Stomach (tissue), 9 donors: ENCODE measurements around the gene OLIG2. TPM values are rescaled to one million over a fixed set of nuclear protein-coding genes. Genes with fewer than 3 reads are reported as not detected.

ENCODE experiments used
- DNase-seq, 2 donors: peaks; one replicate each; pipeline versions ENCODE4 v3.0.0 to v3.0.0-alpha.2; 2013 to 2019
- H3K27ac ChIP-seq, 5 donors: fragments of 200-600 bp in 4 of 5; sonication (generic) in 4 of 5; one replicate each; pipeline ENCODE4 v1.5.1; 2013 to 2019; ENCODE audit warnings: mild to moderate bottlenecking in 1 of 5, moderate library complexity in 1 of 5
- H3K27me3 ChIP-seq, 3 donors: fragments of 200-600 bp; sonication (generic); one replicate each; pipeline ENCODE4 v1.5.1; 2017 to 2019; ENCODE audit warnings: mixed run types in 1 of 3
- H3K36me3 ChIP-seq, 4 donors: fragments of 200-600 bp; sonication (generic); 1 replicate in 3 of 4; 2 replicates in 1 of 4; pipeline ENCODE4 v1.5.1; 2016 to 2019
- H3K4me1 ChIP-seq, 4 donors: fragments of 200-600 bp; sonication (generic); one replicate each; pipeline ENCODE4 v1.5.1; 2016 to 2019
- H3K4me3 ChIP-seq, 4 donors: fragments of 200-600 bp; sonication (generic) in 3 of 4; one replicate each; pipeline ENCODE4 v1.5.1; 2016 to 2019; ENCODE audit warnings: mild to moderate bottlenecking in 1 of 4
- H3K9me3 ChIP-seq, 4 donors: fragments of 200-600 bp; sonication (generic); one replicate each; pipeline ENCODE4 v1.5.1; 2016 to 2019
- EP300 ChIP-seq: sonication (generic); formaldehyde crosslinking; IDR thresholded peaks from one replicate; pipeline ENCODE4 v1.6.1; 2017; ENCODE audit warnings: antibody characterized with exemption
- POLR2A ChIP-seq, 4 donors: fragments of 450-650 bp; IDR thresholded peaks; one replicate each; pipeline ENCODE4 v1.6.1; 2016; ENCODE audit warnings: antibody characterized with exemption in 4 of 4, control low read depth in 2 of 4, mild to moderate bottlenecking in 1 of 4, moderate library complexity in 1 of 4
- POLR2AphosphoS5 ChIP-seq, 3 donors: sonication (generic); formaldehyde crosslinking; IDR thresholded peaks; one replicate each; pipeline ENCODE4 v1.6.1; 2016; ENCODE audit warnings: antibody characterized with exemption in 3 of 3
- WGBS, 5 donors: extraction: QIAGEN DNeasy Blood & Tissue Kit in 3 of 5; methylation state at CpG; one replicate each; pipeline versions ENCODE4 v1.1.5 to v1.1.7; 2013 to 2018; 5-methylcytosine and 5-hydroxymethylcytosine counted together
- intact Hi-C: fragments of 100-400 bp; cut with DNase I; formaldehyde crosslinking; loops from one replicate; pipeline ENCODE4 v1.15.1; 2023; ENCODE audit warnings: low total_unique reads
- polyA plus RNA-seq, 3 donors: library from polyadenylated mRNA; stranded (reverse); fragments of 200-250 nt; gene quantifications; one replicate each; pipeline ENCODE4 v1.2.3, GENCODE V29; 2013
- total RNA-seq, 5 donors: library from RNA; depleted of rRNA; stranded (reverse); fragments of >200 nt; gene quantifications; one replicate each; pipeline versions ENCODE4 v1.1.0 to v1.2.3, GENCODE V29; 2014 to 2016
- TF ChIP-seq, protein P1 (sequence below), 7 experiments: fragments of 450-650 bp in 4 of 7; fragments of 200-600 bp in 3 of 7; sonication (generic) in 3 of 7; IDR thresholded peaks; one replicate each; pipeline ENCODE4 v1.5.1; 2016 to 2019; ENCODE audit warnings: antibody characterized with exemption in 7 of 7, control low read depth in 2 of 7, mild to moderate bottlenecking in 1 of 7
- donor health status: healthy with polysubstance abuse.
- donor health status: Bipolar disorder and iron deficiency.
- donor health status: healthy.

The OLIG2 gene
- total and polyA plus RNA-seq, 8 donors: not detected

DNA sequence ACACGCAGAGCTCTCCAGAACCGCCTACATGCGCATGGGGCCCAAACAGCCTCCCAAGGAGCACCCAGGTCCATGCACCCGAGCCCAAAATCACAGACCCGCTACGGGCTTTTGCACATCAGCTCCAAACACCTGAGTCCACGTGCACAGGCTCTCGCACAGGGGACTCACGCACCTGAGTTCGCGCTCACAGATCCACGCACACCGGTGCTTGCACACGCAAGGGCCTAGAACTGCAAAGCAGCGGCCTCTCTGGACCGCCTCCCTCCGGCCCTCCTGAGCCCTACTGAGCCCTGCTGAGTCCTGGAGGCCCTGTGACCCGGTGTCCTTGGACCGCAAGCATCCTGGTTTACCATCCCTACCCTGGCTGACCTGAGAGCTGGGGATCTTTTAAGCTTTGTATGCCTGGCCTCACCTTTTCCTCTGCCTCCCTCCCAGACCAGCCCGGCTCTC is 8.3 kb downstream of the OLIG2 start:
- Histone ChIP-seq H3K27ac (no peak overlapping the region), H3K4me3 (no peak overlapping the region), H3K36me3 (no peaks in the 10 kb centered on the region), H3K9me3 (no peaks in the 10 kb centered on the region), H3K27me3 (peaks cover 11 to 89% (median 67%) of the 10 kb centered on the region in 3 donors), H3K4me1 (peaks cover 5 to 20% (median 11%) of the 10 kb centered on the region in 4 donors)
- DNase-seq: no peak
- no peak for TF ChIP-seq EP300
- TF ChIP-seq, protein P1, sequence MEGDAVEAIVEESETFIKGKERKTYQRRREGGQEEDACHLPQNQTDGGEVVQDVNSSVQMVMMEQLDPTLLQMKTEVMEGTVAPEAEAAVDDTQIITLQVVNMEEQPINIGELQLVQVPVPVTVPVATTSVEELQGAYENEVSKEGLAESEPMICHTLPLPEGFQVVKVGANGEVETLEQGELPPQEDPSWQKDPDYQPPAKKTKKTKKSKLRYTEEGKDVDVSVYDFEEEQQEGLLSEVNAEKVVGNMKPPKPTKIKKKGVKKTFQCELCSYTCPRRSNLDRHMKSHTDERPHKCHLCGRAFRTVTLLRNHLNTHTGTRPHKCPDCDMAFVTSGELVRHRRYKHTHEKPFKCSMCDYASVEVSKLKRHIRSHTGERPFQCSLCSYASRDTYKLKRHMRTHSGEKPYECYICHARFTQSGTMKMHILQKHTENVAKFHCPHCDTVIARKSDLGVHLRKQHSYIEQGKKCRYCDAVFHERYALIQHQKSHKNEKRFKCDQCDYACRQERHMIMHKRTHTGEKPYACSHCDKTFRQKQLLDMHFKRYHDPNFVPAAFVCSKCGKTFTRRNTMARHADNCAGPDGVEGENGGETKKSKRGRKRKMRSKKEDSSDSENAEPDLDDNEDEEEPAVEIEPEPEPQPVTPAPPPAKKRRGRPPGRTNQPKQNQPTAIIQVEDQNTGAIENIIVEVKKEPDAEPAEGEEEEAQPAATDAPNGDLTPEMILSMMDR (IDR thresholded peaks at IDR 0.05): no peak
- no peak for TF ChIP-seq POLR2AphosphoS5 (IDR thresholded peaks at IDR 0.05)
- TF ChIP-seq POLR2A (IDR thresholded peaks at IDR 0.05): no peak
- intact Hi-C loops: no loop called here
- WGBS, 5 donors: 41 to 46% (median 43%) methylated on average over 6 to 20 of the region's 20 CpGs

DNA sequence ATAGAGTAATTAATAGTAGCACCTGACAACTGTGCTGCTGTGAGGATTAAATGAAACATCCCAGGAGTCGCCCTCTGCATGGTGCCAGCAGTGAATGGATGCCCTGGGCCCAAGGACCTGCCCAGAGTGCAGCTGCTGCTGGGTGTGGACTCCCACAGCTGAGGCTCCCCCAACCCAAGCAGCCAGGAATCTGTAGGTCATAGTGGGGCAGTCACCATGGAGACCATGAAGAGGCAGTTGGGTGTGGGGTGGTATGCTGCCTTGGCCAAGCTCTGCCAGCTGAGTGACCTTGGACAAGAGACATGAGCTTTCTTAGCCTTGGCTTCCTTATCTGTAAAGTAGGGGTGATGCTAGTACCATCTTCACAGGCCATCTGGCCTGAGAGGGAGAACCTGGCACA is 9.4 kb downstream of the OLIG2 start:
- Histone ChIP-seq H3K27ac (no peak overlapping the region), H3K4me1 (peaks cover 0 to 11% (median 5%) of the 10 kb centered on the region in 4 donors), H3K27me3 (peaks cover 6 to 81% (median 55%) of the 10 kb centered on the region in 3 donors), H3K9me3 (no peaks in the 10 kb centered on the region), H3K36me3 (no peaks in the 10 kb centered on the region), H3K4me3 (no peak overlapping the region)
- DNase-seq: no peak
- intact Hi-C loops: no loop called here
- TF ChIP-seq, protein P1 (IDR thresholded peaks at IDR 0.05): no peak
- WGBS, 5 donors: 63 to 87% (median 70%) methylated on average over 1 of the region's 1 CpG

DNA sequence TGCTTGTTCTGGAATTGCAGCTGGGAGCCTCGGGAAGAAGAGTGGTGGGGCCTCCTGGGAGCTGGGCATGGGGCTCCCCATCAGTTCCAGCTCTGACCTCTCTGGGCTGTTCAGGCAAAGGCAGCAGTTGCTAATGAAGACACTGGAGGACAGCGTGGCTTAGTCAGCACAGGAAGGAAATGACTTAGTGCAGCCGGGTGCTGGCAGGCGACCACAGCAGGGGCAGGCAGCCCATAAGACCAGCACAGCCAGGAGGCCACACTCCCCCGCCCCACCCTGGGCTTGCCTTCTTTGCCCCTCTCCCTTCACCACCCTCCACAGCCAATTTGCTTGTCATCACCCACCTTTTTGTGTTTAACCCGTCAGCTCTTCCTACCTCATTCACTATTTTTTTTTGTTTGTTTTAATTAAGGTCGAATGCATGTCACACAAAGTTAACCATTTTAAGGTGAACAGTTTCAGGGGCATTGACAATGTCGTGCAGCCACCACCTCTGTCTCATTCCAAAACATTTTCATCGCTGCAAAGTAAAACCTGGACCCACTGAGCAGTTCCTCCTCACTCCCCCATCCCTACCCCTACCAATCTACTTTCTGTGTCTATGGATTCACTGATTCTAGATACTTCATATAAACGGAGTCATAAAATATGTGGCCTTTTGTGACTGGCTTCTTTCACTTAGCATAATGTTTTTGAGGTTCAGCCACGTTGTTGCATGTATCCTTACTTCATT is 10.9 kb downstream of the OLIG2 start:
- Histone ChIP-seq H3K27ac (no peak overlapping the region), H3K9me3 (no peaks in the 10 kb centered on the region), H3K36me3 (no peaks in the 10 kb centered on the region), H3K4me3 (no peak overlapping the region), H3K4me1 (peaks cover 0 to 11% (median 5%) of the 10 kb centered on the region in 4 donors), H3K27me3 (peaks cover 6 to 81% (median 45%) of the 10 kb centered on the region in 3 donors)
- TF ChIP-seq EP300 (no peak), POLR2A (IDR thresholded peaks at IDR 0.05) (no peak), POLR2AphosphoS5 (IDR thresholded peaks at IDR 0.05) (no peak)
- TF ChIP-seq, protein P1 (IDR thresholded peaks at IDR 0.05): no peak
- WGBS, 5 donors: 24 to 30% (median 27%) methylated on average over 11 of the region's 11 CpGs
- intact Hi-C loops: no loop called here
- DNase-seq: peak; percentile 32 to 37

DNA sequence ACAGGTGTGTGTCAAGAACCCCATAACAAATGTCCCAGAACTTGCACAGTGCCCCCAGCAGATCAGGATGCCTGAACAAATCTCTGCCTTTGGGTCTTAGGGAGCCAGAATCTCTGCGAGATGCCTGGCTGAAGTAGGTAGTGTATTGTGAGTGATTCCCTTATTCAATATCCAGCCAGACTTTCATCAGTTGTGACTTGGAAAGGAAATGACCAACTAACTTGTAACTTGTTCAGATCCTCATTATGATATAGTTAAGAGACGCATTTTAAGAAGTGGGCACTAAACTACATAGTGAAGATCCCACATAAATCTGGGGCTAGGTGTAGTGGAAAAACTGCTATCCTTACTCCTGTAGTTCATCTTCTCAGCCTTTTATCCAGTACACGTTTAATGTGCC is 11.8 kb downstream of the OLIG2 start:
- no peaks in the 10 kb centered on the region for H3K9me3 ChIP-seq
- DNase-seq: no peak
- 70 to 83% (median 75%) methylated on average over 3 of the region's 3 CpGs for WGBS, 5 donors
- peaks cover 6 to 81% (median 40%) of the 10 kb centered on the region in 3 donors for H3K27me3 ChIP-seq
- no peak overlapping the region for H3K4me3 ChIP-seq
- TF ChIP-seq POLR2AphosphoS5 (IDR thresholded peaks at IDR 0.05) (no peak), EP300 (no peak), POLR2A (IDR thresholded peaks at IDR 0.05) (no peak)
- TF ChIP-seq, protein P1 (IDR thresholded peaks at IDR 0.05): no peak
- intact Hi-C loops: no loop called here
- no peaks in the 10 kb centered on the region for H3K36me3 ChIP-seq
- peaks cover 0 to 11% (median 5%) of the 10 kb centered on the region in 4 donors for H3K4me1 ChIP-seq
- H3K27ac ChIP-seq: no peak overlapping the region
